Stimulated activated effector memory CD8-positive, alpha-beta T cell treated with anti-CD3 and anti-CD28 coated beads, Interleukin-12 subunit alpha, Interleukin-12 subunit beta, amount 100 ng/mL, for 72 hours (primary cell): ENCODE measurements around the gene TMEM131L.
"Not testable (repeated sequence)": the region's sequence is repeated elsewhere in the genome, so short reads cannot be mapped to it uniquely, and the experiment has no call there.

Source experiments
- ATAC-seq: fragments of 150-1000 bp; cut with Tn5 transposase; 2 replicates; pipeline ENCODE4 v1.10.0; 2021
- DNase-seq, 2 donors: peaks; one replicate each; pipeline ENCODE4 v3.0.0; 2021 to 2022; ENCODE audit warnings: low spot score in 2 of 2
- H3K27ac Mint-ChIP-seq: one replicate; pipeline ENCODE4 v1.8.0; 2022; ENCODE audit warnings: mild to moderate bottlenecking, mixed read lengths
- H3K36me3 Mint-ChIP-seq: one replicate; pipeline ENCODE4 v1.8.0; 2022; ENCODE audit warnings: mild to moderate bottlenecking, mixed read lengths
- H3K4me1 Mint-ChIP-seq: one replicate; pipeline ENCODE4 v1.8.0; 2022; ENCODE audit warnings: mixed read lengths
- H3K4me3 Mint-ChIP-seq: one replicate; pipeline ENCODE4 v1.8.0; 2022; ENCODE audit warnings: mild to moderate bottlenecking, mixed read lengths
- H3K9me3 Mint-ChIP-seq: one replicate; pipeline ENCODE4 v1.8.0; 2022; ENCODE audit warnings: mixed read lengths

The TMEM131L gene

GRCh38 chr4:153566631-153567150 lies 100.5 kb downstream of the TMEM131L start:
- Mint-ChIP-seq H3K9me3 (no peaks in the 10 kb centered on the region), H3K27ac (peak overlapping the region; percentile 83), H3K36me3 (peaks cover 47% of the 10 kb centered on the region), H3K4me3 (no peak overlapping the region), H3K4me1 (peaks cover 45% of the 10 kb centered on the region)
- DNase-seq (no peak), ATAC-seq (no peak)

GRCh38 chr4:153567660-153568059 lies 101.5 kb downstream of the TMEM131L start:
- H3K36me3 Mint-ChIP-seq, result peaks cover 45% of the 10 kb centered on the region
- H3K27ac Mint-ChIP-seq, result peak overlapping the region; percentile 83
- DNase-seq, H3K4me3 Mint-ChIP-seq, H3K9me3 Mint-ChIP-seq, ATAC-seq: not testable (repeated sequence)
- peaks cover 48% of the 10 kb centered on the region for H3K4me1 Mint-ChIP-seq

- Mint-ChIP-seq H3K9me3 (no peaks in the 10 kb centered on the region), H3K27ac (peak overlapping the region; percentile 84), H3K36me3 (peaks cover 25% of the 10 kb centered on the region), H3K4me1 (peaks cover 53% of the 10 kb centered on the region), H3K4me3 (no peak overlapping the region)
- no peak for ATAC-seq
- no peak for DNase-seq
Observed at GRCh38 chr4:153570228-153570973, 104.2 kb downstream of the TMEM131L start.

- H3K27ac Mint-ChIP-seq, result peak overlapping the region; percentile 84
- DNase-seq (no peak), ATAC-seq (no peak)
- no peak overlapping the region for H3K4me3 Mint-ChIP-seq
- no peaks in the 10 kb centered on the region for H3K9me3 Mint-ChIP-seq
- H3K4me1 Mint-ChIP-seq, result peaks cover 53% of the 10 kb centered on the region
- peaks cover 25% of the 10 kb centered on the region for H3K36me3 Mint-ChIP-seq
Observed at GRCh38 chr4:153571006-153571545, 104.9 kb downstream of the TMEM131L start.

- no peak overlapping the region for H3K4me3 Mint-ChIP-seq
- DNase-seq (no peak), ATAC-seq (no peak)
- H3K27ac Mint-ChIP-seq, result no peak overlapping the region
- peaks cover 16% of the 10 kb centered on the region for H3K36me3 Mint-ChIP-seq
- H3K4me1 Mint-ChIP-seq, result peaks cover 56% of the 10 kb centered on the region
- H3K9me3 Mint-ChIP-seq, result no peaks in the 10 kb centered on the region
Observed at GRCh38 chr4:153572609-153573008, 106.4 kb downstream of the TMEM131L start.

- DNase-seq, result no peak
- no peak overlapping the region for H3K27ac Mint-ChIP-seq
- H3K4me1 Mint-ChIP-seq, result peaks cover 61% of the 10 kb centered on the region
- H3K4me3 Mint-ChIP-seq, result no peak overlapping the region
- peaks cover 16% of the 10 kb centered on the region for H3K36me3 Mint-ChIP-seq
- H3K9me3 Mint-ChIP-seq, result no peaks in the 10 kb centered on the region
- ATAC-seq, result no peak
Observed at GRCh38 chr4:153573221-153573620, 107.1 kb downstream of the TMEM131L start.

GRCh38 chr4:153573881-153574802 lies 108.0 kb downstream of the TMEM131L start:
- Mint-ChIP-seq H3K4me3 (no peak overlapping the region), H3K9me3 (no peaks in the 10 kb centered on the region), H3K4me1 (peaks cover 54% of the 10 kb centered on the region), H3K27ac (no peak overlapping the region), H3K36me3 (peaks cover 16% of the 10 kb centered on the region)
- ATAC-seq, result peak; percentile 96
- DNase-seq, result no peak

GRCh38 chr4:153576443-153576774 lies 110.2 kb downstream of the TMEM131L start:
- H3K36me3 Mint-ChIP-seq, result peaks cover 25% of the 10 kb centered on the region
- H3K4me1 Mint-ChIP-seq, result peaks cover 46% of the 10 kb centered on the region
- DNase-seq, result no peak
- no peak overlapping the region for H3K4me3 Mint-ChIP-seq
- ATAC-seq, result no peak
- no peaks in the 10 kb centered on the region for H3K9me3 Mint-ChIP-seq
- no peak overlapping the region for H3K27ac Mint-ChIP-seq

- DNase-seq, result no peak
- ATAC-seq, result no peak
- Mint-ChIP-seq H3K27ac (peak overlapping the region; percentile 13), H3K4me3 (no peak overlapping the region), H3K36me3 (peaks cover 25% of the 10 kb centered on the region), H3K4me1 (peaks cover 41% of the 10 kb centered on the region), H3K9me3 (no peaks in the 10 kb centered on the region)
Observed at GRCh38 chr4:153577053-153577452, 110.9 kb downstream of the TMEM131L start.

- Mint-ChIP-seq H3K9me3 (no peaks in the 10 kb centered on the region), H3K4me1 (peaks cover 19% of the 10 kb centered on the region), H3K4me3 (no peak overlapping the region), H3K36me3 (peaks cover 48% of the 10 kb centered on the region), H3K27ac (peak overlapping the region; percentile 82)
- no peak for DNase-seq
- ATAC-seq, result no peak
Observed at GRCh38 chr4:153579410-153579809, 113.2 kb downstream of the TMEM131L start.

- H3K4me1 Mint-ChIP-seq, result peaks cover 19% of the 10 kb centered on the region
- peak overlapping the region; percentile 82 for H3K27ac Mint-ChIP-seq
- ATAC-seq (no peak), DNase-seq (no peak)
- peaks cover 52% of the 10 kb centered on the region for H3K36me3 Mint-ChIP-seq
- H3K4me3 Mint-ChIP-seq, result no peak overlapping the region
- no peaks in the 10 kb centered on the region for H3K9me3 Mint-ChIP-seq
Observed at GRCh38 chr4:153579872-153580271, 113.7 kb downstream of the TMEM131L start.

- no peaks in the 10 kb centered on the region for H3K9me3 Mint-ChIP-seq
- DNase-seq (no peak), ATAC-seq (no peak)
- peaks cover 84% of the 10 kb centered on the region for H3K36me3 Mint-ChIP-seq
- peak overlapping the region; percentile 37 for H3K27ac Mint-ChIP-seq
- H3K4me1 Mint-ChIP-seq, result peaks cover 5% of the 10 kb centered on the region
- H3K4me3 Mint-ChIP-seq, result no peak overlapping the region
Observed at GRCh38 chr4:153582954-153583702, 117.0 kb downstream of the TMEM131L start.

- H3K27ac Mint-ChIP-seq, result peak overlapping the region; percentile 21
- DNase-seq, result no peak
- ATAC-seq, result no peak
- H3K4me3 Mint-ChIP-seq, result no peak overlapping the region
- H3K4me1 Mint-ChIP-seq, result peaks cover 2% of the 10 kb centered on the region
- H3K9me3 Mint-ChIP-seq, result no peaks in the 10 kb centered on the region
- H3K36me3 Mint-ChIP-seq, result peaks cover 97% of the 10 kb centered on the region
Observed at GRCh38 chr4:153585026-153585425, 118.9 kb downstream of the TMEM131L start.

- Mint-ChIP-seq H3K4me3 (no peak overlapping the region), H3K9me3 (no peaks in the 10 kb centered on the region), H3K27ac (no peak overlapping the region), H3K36me3 (peaks cover 98% of the 10 kb centered on the region), H3K4me1 (no peaks in the 10 kb centered on the region)
- DNase-seq (no peak), ATAC-seq (no peak)
Observed at GRCh38 chr4:153589703-153590595, 123.8 kb downstream of the TMEM131L start.
